ENCODE measurements around the gene RBPMS2. TPM values are rescaled to one million over a fixed set of nuclear protein-coding genes. Genes with fewer than 3 reads are reported as not detected.

RBPMS2 gene
- total and polyA plus RNA-seq, 2 donors (not counting 3 experiments of a cell fraction or from before 2014, with no cell fraction given), result 2.3 to 7.8 TPM

DNA sequence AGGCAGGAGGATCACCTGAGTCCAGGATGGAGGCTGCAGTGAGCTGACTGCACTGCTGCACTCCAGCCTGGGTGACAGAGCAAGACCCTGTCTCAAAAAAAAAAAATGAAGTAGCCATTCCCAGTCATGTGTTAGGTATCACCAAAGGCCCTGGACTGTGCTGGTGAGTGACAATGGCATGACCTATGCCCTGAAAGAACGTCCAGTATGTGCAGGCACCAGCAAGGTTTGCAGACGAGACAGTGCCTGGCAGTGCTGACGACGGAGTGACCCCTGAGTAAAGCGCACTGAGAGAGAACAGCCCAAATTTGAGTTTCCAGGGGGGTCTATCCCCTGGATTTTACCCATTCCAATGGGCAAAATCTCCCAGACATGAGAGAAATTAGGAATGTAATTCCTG lies 45.2 kb downstream of the RBPMS2 start:
- POLR2A ChIA-PET, result no interaction called here
- no peak for FAIRE-seq
- Histone ChIP-seq H3K9ac (replicated peaks; ENCODE audit: extremely low read depth, insufficient read depth, low read length) (no peak overlapping the region), H3K4me1 (ENCODE audit: control insufficient read depth, extremely low read depth, insufficient read depth, low read length) (no peaks in the 10 kb centered on the region), H3K4me3 (replicated peaks in 1 of 3; ENCODE audit: insufficient read depth in 1 of 3, low read depth in 1 of 3, low read length in 3 of 3) (no peak overlapping the region), H3K9me1 (replicated peaks; ENCODE audit: control insufficient read depth, extremely low read depth, insufficient read depth, low read length) (no peaks in the 10 kb centered on the region), H3K27me3 (ENCODE audit: control insufficient read depth in 2 of 2, insufficient read depth in 2 of 2, low read length in 2 of 2) (no peaks in the 10 kb centered on the region), H4K20me1 (replicated peaks; ENCODE audit: control insufficient read depth, extremely low read depth, insufficient read depth, low read length) (no peaks in the 10 kb centered on the region), H2AFZ (ENCODE audit: low read depth, low read length) (no peak overlapping the region), H3K4me2 (ENCODE audit: insufficient read depth, low read length) (no peak overlapping the region), H3K27ac (ENCODE audit: insufficient read depth, low read depth, low read length) (no peak overlapping the region), H3K36me3 (ENCODE audit: control insufficient read depth in 2 of 2, extremely low read depth in 1 of 2, insufficient read depth in 2 of 2, low read length in 2 of 2) (no peaks in the 10 kb centered on the region), H3K79me2 (ENCODE audit: control insufficient read depth, insufficient read depth, low read length) (no peaks in the 10 kb centered on the region), H3K9me3 (replicated peaks; ENCODE audit: control insufficient read depth, insufficient read depth, low read length) (no peaks in the 10 kb centered on the region)
- dilution Hi-C loops (cut with MboI; ENCODE audit: extremely low pct_ligation_motif_present, low sequenced_read_pairs) (no loop called here), intact Hi-C loops (cut with micrococcal nuclease) (loop anchor here (2.0 to 5.0 kb wide), 2 partner anchors 162 to 303 kb away; no protein-coding TSS in a partner anchor)
- no TSS peak for BruUV-seq (replicated peaks)
- CTCF ChIA-PET, result interaction anchor here (0.7 to 10.2 kb wide), 20 partner anchors 9 to 355 kb away, joined by 3 to 446 read pairs (median 4); partner anchors contain the start of genes ANKDD1A, KBTBD13 and PIF1
- no peak for DNase-seq (ENCODE audit: low read depth, low spot score)
- no peak for TF ChIP-seq POLR2AphosphoS5 (IDR thresholded peaks at IDR 0.05; ENCODE audit: insufficient read depth, low read depth, low read length)
- TF ChIP-seq CTCF (IDR thresholded peaks at IDR 0.05; ENCODE audit: extremely low read depth in 1 of 2, insufficient read depth in 1 of 2, low read depth in 1 of 2, low read length in 2 of 2), result no peak
- no peak for TF ChIP-seq EZH2 (IDR thresholded peaks at IDR 0.05; ENCODE audit: borderline replicate concordance, low read depth, low read length, severe bottlenecking)
- no peak for TF ChIP-seq JUN (IDR thresholded peaks at IDR 0.05; ENCODE audit: borderline replicate concordance, insufficient read depth, insufficient read length, low read depth)
- TF ChIP-seq MYC (IDR thresholded peaks at IDR 0.05; ENCODE audit: low read depth, low read length), result no peak
- TF ChIP-seq MAX (IDR thresholded peaks at IDR 0.05; ENCODE audit: insufficient read depth, insufficient read length), result no peak
- TF ChIP-seq POLR2A (IDR thresholded peaks at IDR 0.05; ENCODE audit: low read depth, low read length), result no peak
- TF ChIP-seq FOS (IDR thresholded peaks at IDR 0.05; ENCODE audit: borderline replicate concordance, insufficient read depth, low read length), result no peak
- TF ChIP-seq GATA2 (IDR thresholded peaks at IDR 0.05; ENCODE audit: insufficient read depth, insufficient read length, low read depth, low read length), result no peak

Data from endothelial cell of umbilical vein (primary cell).